ENCODE measurements around the gene USP34.

The USP34 gene

GRCh38 chr2:61368687-61369665 lies 101.9 kb downstream of the USP34 start:
- DNase-seq (ENCODE audit: low read depth) = no peak

- DNase-seq (ENCODE audit: low read depth) = no peak
Measured at GRCh38 chr2:61367177-61367576, 103.7 kb downstream of the USP34 start.

DNA sequence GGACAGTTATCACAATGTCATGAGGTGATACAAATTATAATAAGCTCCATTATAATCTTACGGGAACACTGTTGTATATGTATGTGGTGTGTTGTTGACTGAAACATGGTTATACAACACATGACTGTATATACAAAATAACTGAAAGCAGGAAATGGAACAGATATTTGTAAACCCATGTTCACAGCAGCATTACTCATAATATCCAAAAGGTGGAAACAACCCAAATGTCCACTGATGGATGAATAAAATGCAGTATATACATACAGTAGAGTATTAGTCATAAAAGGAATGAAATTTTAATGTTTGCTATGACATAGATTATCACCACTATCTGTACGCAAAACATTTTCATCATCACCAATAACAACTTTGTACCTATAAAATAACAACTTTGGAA lies 107.3 kb downstream of the USP34 start:
- no peak for DNase-seq (ENCODE audit: low read depth)

DNA sequence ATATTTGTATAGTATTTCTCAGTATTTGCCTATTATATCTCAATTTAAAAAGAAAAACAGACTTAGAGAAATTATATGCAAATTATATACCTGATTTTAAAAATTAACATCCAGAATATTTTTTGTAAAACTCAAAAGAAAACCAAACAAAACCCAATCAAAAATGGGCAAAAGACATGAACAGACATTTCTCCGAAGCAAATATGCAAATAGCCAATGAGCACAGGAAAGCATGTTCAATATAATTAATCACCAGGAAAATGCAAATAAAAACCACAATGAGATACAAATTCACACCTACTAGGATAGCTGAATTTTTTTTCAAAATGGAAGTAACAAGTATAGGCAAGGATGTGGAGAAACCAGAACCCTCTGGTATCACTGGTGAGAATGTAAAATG lies 108.0 kb downstream of the USP34 start:
- no peak for DNase-seq (ENCODE audit: low read depth)

GRCh38 chr2:61361068-61361467 lies 109.8 kb downstream of the USP34 start:
- no peak for DNase-seq (ENCODE audit: low read depth)

DNA sequence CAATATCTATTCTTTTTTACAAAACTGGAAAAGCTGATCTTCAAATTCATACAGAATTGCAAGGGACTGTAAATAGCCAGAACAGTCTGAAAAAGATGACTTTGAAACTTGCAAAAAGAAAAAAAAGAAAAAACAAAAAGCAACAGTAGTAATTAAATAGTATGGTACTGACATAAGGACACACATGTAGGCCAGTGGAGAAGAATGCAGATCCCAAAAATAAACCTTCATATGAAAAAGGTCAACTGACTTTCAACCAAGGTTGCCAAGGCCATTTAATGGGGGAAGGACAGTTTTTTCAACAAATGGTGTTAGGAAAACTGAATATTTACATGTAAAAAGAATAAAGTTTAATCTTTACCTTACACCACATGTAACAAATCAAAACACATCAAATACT lies 111.8 kb downstream of the USP34 start:
- no peak for DNase-seq (ENCODE audit: low read depth)

DNA sequence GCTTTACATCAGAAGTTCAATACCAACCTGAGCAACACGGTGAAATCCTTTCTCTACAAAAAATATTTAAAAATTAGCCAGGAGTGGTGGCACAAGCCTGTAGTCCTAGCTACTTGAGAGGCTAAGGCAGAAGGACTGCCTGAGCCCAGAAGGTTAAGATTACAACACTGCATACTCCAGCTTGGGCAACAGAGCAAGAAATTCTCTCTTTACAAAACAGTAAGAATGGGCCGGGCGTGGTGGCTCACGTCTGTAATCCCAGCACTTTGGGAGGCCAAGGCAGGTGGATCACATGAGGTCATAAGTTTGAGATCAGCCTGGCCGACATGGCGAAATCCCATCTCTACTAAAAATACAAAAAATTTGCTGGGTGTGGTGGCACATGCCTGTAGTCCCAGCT lies 113.2 kb downstream of the USP34 start:
- DNase-seq (ENCODE audit: low read depth) = no peak

- DNase-seq (ENCODE audit: low read depth) = no peak
Measured at GRCh38 chr2:61356958-61357350, 113.9 kb downstream of the USP34 start.

- no peak for DNase-seq (ENCODE audit: low read depth)
Measured at GRCh38 chr2:61356261-61356957, 114.5 kb downstream of the USP34 start.

DNA sequence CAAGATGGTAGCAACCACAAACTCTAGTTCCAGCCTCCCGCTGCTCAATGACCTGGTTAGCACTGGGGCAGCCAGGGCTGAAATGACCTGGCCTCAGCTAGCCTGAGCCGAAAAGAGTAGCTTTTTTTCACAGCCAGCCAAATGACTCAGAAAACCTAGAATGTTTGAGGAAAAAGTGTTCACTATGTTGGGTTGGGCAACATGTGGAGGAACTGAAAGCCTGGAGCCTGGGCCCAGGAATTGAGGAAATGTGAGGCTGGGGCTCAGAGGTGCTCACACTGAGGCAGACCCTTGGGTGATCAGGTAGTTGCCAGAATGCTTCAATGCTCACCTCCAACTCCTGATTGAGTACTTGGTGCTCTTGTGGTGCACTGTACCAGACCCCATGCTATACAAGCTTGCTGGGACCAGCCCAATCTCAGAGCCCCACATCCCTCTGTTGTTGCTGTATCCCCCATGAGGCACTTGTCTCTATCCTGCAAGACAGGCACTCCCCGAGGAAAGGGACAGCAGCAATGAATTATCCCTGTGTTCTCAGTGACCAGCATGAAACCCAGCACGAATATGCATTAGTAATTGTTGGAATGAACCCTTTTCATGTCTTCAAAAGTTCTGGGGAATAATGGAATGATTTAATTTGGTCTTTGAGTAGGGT lies 116.2 kb downstream of the USP34 start:
- DNase-seq (ENCODE audit: low read depth) = no peak

DNA sequence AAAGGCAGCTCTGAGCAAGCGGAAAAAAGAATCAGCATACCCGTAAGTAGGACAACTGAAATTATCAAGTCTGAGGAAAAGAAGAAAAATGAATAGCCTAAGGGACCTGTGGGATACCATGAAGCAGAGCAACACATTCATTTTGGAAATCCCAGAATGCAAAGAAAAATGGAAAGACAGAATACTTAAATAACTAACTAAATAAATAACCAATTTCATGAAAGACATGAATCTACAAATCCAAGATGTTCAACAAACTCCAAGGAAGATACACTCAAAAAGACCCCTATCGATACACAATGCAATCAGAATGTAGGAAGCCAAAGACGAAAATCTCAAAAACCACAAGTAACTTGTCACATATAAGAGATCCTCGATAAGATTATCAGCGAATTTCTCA lies 117.0 kb downstream of the USP34 start:
- DNase-seq (ENCODE audit: low read depth) = no peak

DNA sequence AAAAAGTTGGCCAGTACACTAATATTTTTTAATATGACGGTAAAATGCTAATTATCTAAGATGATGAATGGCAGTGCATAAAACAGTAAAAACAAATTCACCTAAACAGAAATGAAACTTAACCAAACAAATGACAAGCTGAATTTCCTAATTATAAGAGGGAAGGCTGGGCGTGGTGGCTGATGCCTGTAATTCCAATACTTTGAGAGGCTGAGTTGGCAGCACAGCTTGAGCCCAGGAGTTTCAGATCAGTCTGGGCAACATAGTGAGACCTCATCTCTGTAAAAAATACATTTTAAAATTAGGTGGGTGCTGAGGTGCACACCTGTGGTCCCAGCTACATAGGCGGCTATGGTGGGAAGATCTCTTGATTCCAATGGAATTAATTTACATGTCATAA lies 120.1 kb downstream of the USP34 start:
- DNase-seq (ENCODE audit: low read depth) = no peak

DNA sequence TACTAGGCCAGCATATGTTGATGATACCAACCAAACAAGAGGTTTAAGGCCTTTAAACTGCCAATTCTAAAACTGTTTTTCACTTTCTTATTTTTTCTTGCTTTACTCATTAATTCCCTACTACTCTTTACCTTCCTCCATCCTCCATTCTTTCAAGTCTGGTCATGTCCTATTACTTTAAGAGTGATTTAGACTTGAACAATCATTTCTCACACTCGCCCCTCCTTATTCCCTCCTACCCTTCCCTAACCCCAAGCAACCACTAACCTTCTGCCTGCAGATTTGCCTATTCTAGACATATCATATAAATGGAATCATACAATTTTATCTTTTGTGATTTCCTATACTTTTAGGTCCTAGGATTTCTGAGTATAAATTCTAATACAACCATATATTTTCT lies 127.7 kb downstream of the USP34 start:
- DNase-seq (ENCODE audit: low read depth) = no peak

DNA sequence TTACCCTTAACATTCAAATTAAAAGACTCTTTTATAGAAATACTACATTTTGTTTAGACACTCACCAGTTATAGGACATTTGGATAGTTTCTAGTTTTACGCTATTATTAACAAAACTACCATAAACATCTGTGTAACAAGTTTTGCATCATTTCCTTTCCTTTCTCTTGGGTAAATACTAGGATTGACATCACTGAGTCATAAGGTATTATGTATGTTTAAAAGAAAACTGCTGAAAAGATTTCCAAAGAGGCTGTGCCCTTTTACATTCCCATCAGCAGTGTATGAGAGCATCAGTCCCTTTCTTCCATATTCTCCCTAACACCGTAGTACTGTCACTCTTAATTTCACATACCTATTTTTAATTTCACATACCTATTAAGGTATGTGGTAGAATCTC lies 130.6 kb downstream of the USP34 start:
- no peak for DNase-seq (ENCODE audit: low read depth)

DNA sequence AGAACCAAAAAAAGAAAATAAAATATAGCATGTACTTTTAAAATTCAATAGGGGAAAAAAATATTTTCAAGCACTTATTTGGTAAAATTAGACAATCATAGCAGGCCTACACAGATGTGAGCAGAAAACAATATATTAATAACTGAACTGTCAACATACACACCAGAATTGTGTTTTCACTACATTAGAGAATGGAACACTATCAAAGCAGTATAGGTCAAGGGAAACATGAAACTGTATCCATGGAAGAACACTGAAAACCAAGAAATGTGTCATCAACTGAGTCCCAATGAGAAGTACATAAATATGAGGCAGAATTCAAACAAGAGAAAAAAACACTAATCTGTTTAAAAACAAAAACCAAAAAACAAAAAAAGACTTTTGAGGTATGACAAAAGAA lies 132.4 kb downstream of the USP34 start:
- DNase-seq (ENCODE audit: low read depth) = no peak

DNA sequence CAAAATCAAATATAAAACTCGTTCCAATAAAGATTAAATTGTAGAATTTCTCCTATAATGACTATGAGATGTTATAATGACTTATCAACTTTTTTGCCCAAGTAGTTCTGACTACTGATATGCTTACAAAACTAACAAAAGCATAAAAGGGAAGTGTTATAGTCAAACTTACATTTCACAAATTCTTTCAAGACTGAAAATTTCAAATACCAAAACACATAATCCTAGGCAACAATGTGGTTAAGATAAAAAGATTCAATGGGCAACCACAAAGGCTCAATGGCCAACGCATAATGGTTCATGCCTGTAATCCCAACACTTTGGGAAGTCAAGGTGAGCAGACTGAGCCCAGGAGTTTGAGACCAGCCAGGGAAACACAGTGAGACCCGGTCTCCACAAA lies 135.7 kb downstream of the USP34 start:
- DNase-seq (ENCODE audit: low read depth) = no peak

DNA sequence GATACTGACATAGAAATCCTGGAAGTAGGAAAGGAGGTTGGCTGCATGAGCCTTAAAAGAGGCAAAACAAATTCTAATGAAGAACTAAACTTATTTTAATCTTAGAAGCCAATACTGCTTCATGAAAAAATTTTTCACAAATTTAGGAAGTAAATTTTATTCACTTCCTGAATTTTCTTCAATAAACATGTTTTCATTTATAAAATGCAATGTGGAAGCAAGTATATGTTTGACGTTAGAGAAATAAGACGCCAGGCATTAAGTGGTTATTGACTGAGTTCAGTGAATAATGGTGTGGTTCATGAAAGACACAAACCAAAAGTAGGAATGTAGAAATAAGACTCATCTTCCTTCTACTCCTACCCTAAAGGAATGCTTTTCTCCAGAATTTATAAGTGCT lies 136.4 kb downstream of the USP34 start:
- no peak for DNase-seq (ENCODE audit: low read depth)

- DNase-seq (ENCODE audit: low read depth) = no peak
Measured at GRCh38 chr2:61328707-61329251, 142.1 kb downstream of the USP34 start.

DNA sequence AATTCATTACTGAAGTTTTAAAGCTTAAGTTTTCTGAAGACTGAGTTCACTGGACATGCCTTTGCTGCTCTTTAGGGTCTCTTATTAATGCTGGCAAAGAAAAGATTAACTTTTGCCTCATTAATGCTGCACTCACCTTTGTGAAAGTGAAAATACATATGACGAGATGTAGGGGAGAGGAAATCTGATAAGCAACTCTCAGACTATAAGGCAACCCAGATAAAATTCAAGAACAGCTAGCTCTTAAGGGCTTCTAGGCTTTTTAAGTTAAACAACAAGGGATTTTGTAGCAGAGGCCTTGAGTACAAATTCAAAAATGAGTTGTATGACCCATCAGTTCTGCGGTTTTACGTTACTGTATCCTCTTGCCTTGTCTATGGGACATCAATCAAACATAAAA lies 143.7 kb downstream of the USP34 start:
- no peak for DNase-seq (ENCODE audit: low read depth)

GRCh38 chr2:61326423-61326822 lies 144.5 kb downstream of the USP34 start:
- DNase-seq (ENCODE audit: low read depth) = no peak

GRCh38 chr2:61320181-61320580 lies 150.7 kb downstream of the USP34 start:
- DNase-seq (ENCODE audit: low read depth) = no peak

DNA sequence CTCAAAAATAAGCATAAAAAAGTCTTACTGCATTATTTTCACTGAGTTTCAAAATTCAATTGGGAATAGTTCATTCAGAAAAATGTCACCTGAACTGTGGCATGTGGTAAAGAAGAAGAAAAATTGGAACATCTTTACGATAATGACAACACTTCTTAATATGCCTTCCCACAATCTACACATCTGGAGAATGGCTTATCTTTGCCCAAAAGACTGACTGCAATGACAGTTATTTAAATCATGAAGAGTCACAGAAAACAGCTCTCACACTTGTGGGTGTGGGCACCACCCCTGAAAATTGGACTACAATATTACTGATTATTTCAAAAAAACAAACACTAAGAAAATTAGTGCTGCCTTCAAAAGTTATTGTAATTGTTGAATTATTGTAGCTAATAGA lies 152.3 kb downstream of the USP34 start:
- DNase-seq (ENCODE audit: low read depth) = no peak

DNA sequence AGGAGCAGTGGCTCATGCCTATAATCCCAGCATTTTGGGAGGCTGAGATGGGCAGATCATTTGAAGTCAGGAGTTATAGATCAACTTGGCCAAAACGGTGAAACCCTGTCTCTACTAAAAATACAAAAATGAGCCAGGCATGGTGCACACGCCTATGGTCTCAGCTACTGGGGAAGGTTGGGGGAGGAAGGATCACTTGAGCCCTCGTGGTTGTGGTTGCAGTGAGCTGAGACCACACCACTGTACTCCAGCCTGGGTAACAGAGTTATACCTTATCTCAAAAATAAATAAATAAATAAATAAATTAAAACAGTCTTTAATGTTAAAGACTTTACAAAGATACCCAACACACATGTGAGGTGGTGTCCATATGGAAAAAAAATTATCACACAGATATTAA lies 174.9 kb downstream of the USP34 start:
- no peak for DNase-seq (ENCODE audit: low read depth)

All from T-helper 22 cell (primary cell).